ENCODE data around the gene PARL.

DNA sequence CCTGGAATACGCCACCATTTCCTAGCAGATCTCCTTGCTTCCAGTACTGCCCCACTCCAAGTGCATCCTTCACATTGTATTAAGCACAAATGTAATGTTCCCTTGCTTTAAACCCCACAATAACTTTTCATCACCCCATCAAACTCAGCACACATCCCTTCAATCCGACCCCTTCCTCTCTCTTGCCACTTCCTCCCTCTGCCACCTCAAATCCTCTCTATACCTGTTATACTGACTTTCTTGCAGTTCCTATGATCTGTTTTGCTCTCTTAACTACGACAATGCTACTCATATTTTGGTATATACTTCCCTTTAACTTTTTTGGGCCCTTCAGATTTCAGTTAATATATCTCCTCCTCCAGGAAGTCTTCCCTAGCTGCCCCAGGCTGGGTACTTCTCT lies 14.1 kb downstream of the PARL start:
- TF ChIP-seq CTCF (conservative IDR thresholded peaks at IDR 0.05 in 1 of 2, IDR thresholded peaks at IDR 0.05 in 1 of 2; ENCODE audit: extremely low read depth in 1 of 2, insufficient read depth in 1 of 2, low read depth in 1 of 2, low read length in 2 of 2): no peak
- no peak for TF ChIP-seq EZH2 (IDR thresholded peaks at IDR 0.05; ENCODE audit: borderline replicate concordance, low read length)

Measured in mammary epithelial cell (primary cell).